Measurements from ENCODE around the gene PNMA8B.
"Not testable (repeated sequence)": the region's sequence is repeated elsewhere in the genome, so short reads cannot be mapped to it uniquely, and the experiment has no call there.

GRCh38 chr19:46522988-46523387, 27.3 kb upstream of the PNMA8B start:
- TF ChIP-seq CTCF (IDR thresholded peaks at IDR 0.05; ENCODE audit: poor library complexity, severe bottlenecking); EZH2 (IDR thresholded peaks at IDR 0.05; ENCODE audit: borderline replicate concordance, insufficient read depth, low read length, poor library complexity, severe bottlenecking); MXI1 (conservative IDR thresholded peaks at IDR 0.05; ENCODE audit: poor library complexity, severe bottlenecking); TAF1 (IDR thresholded peaks at IDR 0.05; ENCODE audit: low read depth); REST (IDR thresholded peaks at IDR 0.05; ENCODE audit: borderline replicate concordance); POLR2AphosphoS5 (IDR thresholded peaks at IDR 0.05): not testable (repeated sequence)

All from neural cell (in vitro differentiated cells).